ENCODE measurements around the gene SERPINB10.
A peak's percentile ranks its signal among the peaks of the same experiment; 100 is the strongest.

DNA sequence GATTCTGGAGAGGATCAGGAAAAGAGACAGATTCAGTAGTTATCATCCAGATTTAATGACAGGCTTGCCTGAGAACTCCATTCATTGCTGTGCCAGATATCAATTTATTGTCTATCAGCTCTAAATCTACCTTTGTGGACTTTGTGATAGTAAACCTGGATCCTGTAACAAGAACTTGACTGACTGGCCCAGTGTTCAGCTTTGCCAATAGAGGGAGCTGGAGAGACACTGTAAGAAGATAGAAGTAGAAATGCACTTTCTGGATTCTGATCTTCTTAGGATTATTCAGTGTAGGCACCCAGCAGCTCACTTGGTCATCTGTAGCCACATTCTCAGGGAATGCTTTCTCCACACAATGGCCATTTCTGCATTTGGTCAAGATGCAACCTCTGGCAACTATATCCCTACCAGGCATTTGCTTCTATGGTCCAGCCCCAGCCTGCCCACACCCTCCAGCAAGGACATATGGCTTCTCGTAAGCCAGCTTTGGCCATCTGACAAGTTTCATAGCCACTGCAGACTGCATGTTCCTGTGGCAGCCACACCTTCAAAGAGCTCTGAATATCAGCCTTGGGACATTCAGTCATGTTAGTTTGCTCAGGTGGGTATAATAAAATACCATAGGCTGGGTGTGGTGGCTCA lies 56.0 kb downstream of the SERPINB10 start:
- TF ChIP-seq POLR2A (IDR thresholded peaks at IDR 0.05; ENCODE audit: extremely low read depth, insufficient read length) (no peak), MYC (IDR thresholded peaks at IDR 0.05; ENCODE audit: low read depth, low read length) (no peak)
- TF ChIP-seq, protein P1, sequence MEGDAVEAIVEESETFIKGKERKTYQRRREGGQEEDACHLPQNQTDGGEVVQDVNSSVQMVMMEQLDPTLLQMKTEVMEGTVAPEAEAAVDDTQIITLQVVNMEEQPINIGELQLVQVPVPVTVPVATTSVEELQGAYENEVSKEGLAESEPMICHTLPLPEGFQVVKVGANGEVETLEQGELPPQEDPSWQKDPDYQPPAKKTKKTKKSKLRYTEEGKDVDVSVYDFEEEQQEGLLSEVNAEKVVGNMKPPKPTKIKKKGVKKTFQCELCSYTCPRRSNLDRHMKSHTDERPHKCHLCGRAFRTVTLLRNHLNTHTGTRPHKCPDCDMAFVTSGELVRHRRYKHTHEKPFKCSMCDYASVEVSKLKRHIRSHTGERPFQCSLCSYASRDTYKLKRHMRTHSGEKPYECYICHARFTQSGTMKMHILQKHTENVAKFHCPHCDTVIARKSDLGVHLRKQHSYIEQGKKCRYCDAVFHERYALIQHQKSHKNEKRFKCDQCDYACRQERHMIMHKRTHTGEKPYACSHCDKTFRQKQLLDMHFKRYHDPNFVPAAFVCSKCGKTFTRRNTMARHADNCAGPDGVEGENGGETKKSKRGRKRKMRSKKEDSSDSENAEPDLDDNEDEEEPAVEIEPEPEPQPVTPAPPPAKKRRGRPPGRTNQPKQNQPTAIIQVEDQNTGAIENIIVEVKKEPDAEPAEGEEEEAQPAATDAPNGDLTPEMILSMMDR (IDR thresholded peaks at IDR 0.05; ENCODE audit: low read depth, low read length), result peak; percentile 94

Data from NB4 (cell line).